Heart left ventricle (tissue), 13 donors: ENCODE measurements around the gene C10orf88.

ENCODE experiments used
- POLR2A ChIP-seq, 2 donors: fragments of 450-650 bp; IDR thresholded peaks; one replicate each; pipeline ENCODE4 v1.6.1; 2017; ENCODE audit warnings: antibody characterized with exemption in 2 of 2, mild to moderate bottlenecking in 2 of 2, moderate library complexity in 2 of 2
- TF ChIP-seq, protein P1 (sequence below), 12 donors: fragments of 200-600 bp; sonication (generic) in 4 of 12; IDR thresholded peaks; one replicate each; pipeline versions ENCODE4 v1.5.0 to v1.8.0; 2018 to 2022; ENCODE audit warnings: antibody characterized with exemption in 12 of 12, mild to moderate bottlenecking in 5 of 12
- donor health status: ischemic (EF 13 %, LVEDD 7.1; RV severe dilation, severe dysfunction).
- donor health status: DM: no; HTN: yes; CAD: no.
- donor health status: DM: no; HTN: no; CAD: no.
- donor health status: ischemic (EF 25% LVEDD 6.9; RV normal size, moderate dysfunction).
- donor health status: ischemic (EF 25% LVEDD 5.7; RV mildly dilated, moderate dysfunction).
- donor health status: ischemic (EF 35%, LVEDD 5.7; RV mildly dilated, moderate dysfunction).
- donor health status: nonischemic (EF 11% LVEDD 7.7; RV severe dilation, severe dysfunction).
- donor health status: DM: yes; HTN: yes; CAD: no.
- donor health status: PGD.
- donor health status: ischemic (EF 29% LVEDD 5.4; RV normal size, mild dysfunction).
- donor health status: nonischemic (EF 23%, LVEDD 6.1; RV moderate dilation, normal function).

- TF ChIP-seq, protein P1, sequence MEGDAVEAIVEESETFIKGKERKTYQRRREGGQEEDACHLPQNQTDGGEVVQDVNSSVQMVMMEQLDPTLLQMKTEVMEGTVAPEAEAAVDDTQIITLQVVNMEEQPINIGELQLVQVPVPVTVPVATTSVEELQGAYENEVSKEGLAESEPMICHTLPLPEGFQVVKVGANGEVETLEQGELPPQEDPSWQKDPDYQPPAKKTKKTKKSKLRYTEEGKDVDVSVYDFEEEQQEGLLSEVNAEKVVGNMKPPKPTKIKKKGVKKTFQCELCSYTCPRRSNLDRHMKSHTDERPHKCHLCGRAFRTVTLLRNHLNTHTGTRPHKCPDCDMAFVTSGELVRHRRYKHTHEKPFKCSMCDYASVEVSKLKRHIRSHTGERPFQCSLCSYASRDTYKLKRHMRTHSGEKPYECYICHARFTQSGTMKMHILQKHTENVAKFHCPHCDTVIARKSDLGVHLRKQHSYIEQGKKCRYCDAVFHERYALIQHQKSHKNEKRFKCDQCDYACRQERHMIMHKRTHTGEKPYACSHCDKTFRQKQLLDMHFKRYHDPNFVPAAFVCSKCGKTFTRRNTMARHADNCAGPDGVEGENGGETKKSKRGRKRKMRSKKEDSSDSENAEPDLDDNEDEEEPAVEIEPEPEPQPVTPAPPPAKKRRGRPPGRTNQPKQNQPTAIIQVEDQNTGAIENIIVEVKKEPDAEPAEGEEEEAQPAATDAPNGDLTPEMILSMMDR (IDR thresholded peaks at IDR 0.05): no peak
- no peak for TF ChIP-seq POLR2A (IDR thresholded peaks at IDR 0.05)
Observed at GRCh38 chr10:122910310-122910709, 43.7 kb downstream of the C10orf88 start, which contains the start of gene FAM24A.
